HepG2 (cell line): ENCODE results near the gene UNCX. TPM values are rescaled to one million over a fixed set of nuclear protein-coding genes. Genes with fewer than 3 reads are reported as not detected.
"Not testable (repeated sequence)": the region's sequence is repeated elsewhere in the genome, so short reads cannot be mapped to it uniquely, and the experiment has no call there.

ENCODE experiments used
- ATAC-seq: fragments of 200-7000 bp; cut with Tn5 transposase; 3 replicates; pipeline ENCODE4 v1.9.1; 2020; ENCODE audit warnings: mild to moderate bottlenecking, moderate library complexity
- BruUV-seq: library from RNA; stranded (reverse); fragments of 400-500 nt; replicated peaks from 2 replicates; lab custom pipeline; 2021; lab: Mats Ljungman, UMichigan
- CTCF ChIA-PET: fragments of 300-600 bp; formaldehyde crosslinking; extraction: SDS; loops from one replicate; lab custom pipeline; 2021; ENCODE audit warnings: low total read pairs, inconsistent platforms, low intra/inter-chr PET ratio; lab: Yijun Ruan, JAX
- POLR2A ChIA-PET: fragments of 350-600 bp; sonication (Branson Sonifier 250); formaldehyde crosslinking; loops from one replicate; lab custom pipeline; 2020; ENCODE audit warnings: antibody characterized with exemption, inconsistent platforms; lab: Yijun Ruan, JAX
- DNase-seq: peaks from one replicate; pipeline ENCODE4 v3.0.0-alpha.2; 2015; ENCODE audit warnings: low spot score
- FAIRE-seq: peaks from 3 replicates; lab custom pipeline; 2011; peaks lifted over from hg19 to GRCh38; lab: Jason Lieb, UNC
- H2AFZ ChIP-seq: one replicate; pipeline ENCODE4 v1.6.1; 2011; ENCODE audit warnings: low read length, inconsistent platforms
- H3K27ac ChIP-seq: fragments of 300-600 bp; 3 replicates; pipeline ENCODE4 v1.8.0; 2011; ENCODE audit warnings: mixed run types, mild to moderate bottlenecking, mixed read lengths, low read length, inconsistent platforms; ENCODE audit not compliant: insufficient read depth; ENCODE audit errors: extremely low read length
- H3K27me3 ChIP-seq, 2 experiments: fragments of 200-600 bp in 1 of 2; 2 replicates in 1 of 2; 3 replicates in 1 of 2; pipeline versions ENCODE4 v1.6.0 to v1.8.0; 2011; ENCODE audit warnings: low read length in 2 of 2, mild to moderate bottlenecking in 2 of 2, moderate library complexity in 2 of 2, inconsistent platforms in 1 of 2; ENCODE audit not compliant: insufficient read depth in 2 of 2, control insufficient read depth in 1 of 2
- H3K36me3 ChIP-seq, 2 experiments: fragments of 200-600 bp in 1 of 2; replicated peaks in 1 of 2; 2 replicates in 1 of 2; 3 replicates in 1 of 2; pipeline versions ENCODE4 v1.5.1 to v1.8.0; 2011; ENCODE audit warnings: low read length in 2 of 2, inconsistent platforms in 1 of 2; ENCODE audit not compliant: insufficient read depth in 2 of 2, control insufficient read depth in 1 of 2
- H3K4me1 ChIP-seq: 2 replicates; pipeline ENCODE4 v1.5.1; 2012; ENCODE audit warnings: low read length, inconsistent platforms; ENCODE audit not compliant: insufficient read depth
- H3K4me2 ChIP-seq: 2 replicates; pipeline ENCODE4 v1.6.0; 2011; ENCODE audit warnings: low read depth, low read length, inconsistent platforms
- H3K4me3 ChIP-seq, 3 experiments: fragments of 200-600 bp in 1 of 3; sonication (generic), shearing (Covaris generic) in 1 of 3; replicated peaks in 1 of 3; 2 replicates each; pipeline ENCODE4 v1.5.1; 2011 to 2016; ENCODE audit warnings: low read length in 3 of 3, inconsistent platforms in 2 of 3, low read depth in 2 of 3, mild to moderate bottlenecking in 2 of 3, control low read depth in 1 of 3, mixed read lengths in 1 of 3; ENCODE audit not compliant: insufficient read depth in 1 of 3
- H3K79me2 ChIP-seq: one replicate; pipeline ENCODE4 v1.6.1; 2011; ENCODE audit warnings: low read length, inconsistent platforms; ENCODE audit not compliant: insufficient read depth
- H3K9ac ChIP-seq: 2 replicates; pipeline ENCODE4 v1.6.0; 2011; ENCODE audit warnings: mild to moderate bottlenecking, low read depth, low read length, inconsistent platforms; ENCODE audit not compliant: insufficient read depth
- H3K9me3 ChIP-seq: 2 replicates; pipeline ENCODE4 v1.5.1; 2012; ENCODE audit warnings: mild to moderate bottlenecking, low read length
- H4K20me1 ChIP-seq: 2 replicates; pipeline ENCODE4 v1.6.0; 2011; ENCODE audit warnings: inconsistent platforms, mild to moderate bottlenecking, low read length, moderate library complexity; ENCODE audit not compliant: insufficient read depth
- AGO1 ChIP-seq: fragments of 200-400 bp; formaldehyde crosslinking; IDR thresholded peaks from 2 replicates; pipeline ENCODE4 v1.6.1; 2017; ENCODE audit warnings: mild to moderate bottlenecking, low read depth, low read length, moderate library complexity; ENCODE audit not compliant: poor library complexity, severe bottlenecking
- CTCF ChIP-seq: sonication (generic); formaldehyde crosslinking; IDR thresholded peaks from 2 replicates; pipeline ENCODE4 v1.5.0; 2020; ENCODE audit warnings: mild to moderate bottlenecking, missing genetic modification reagents, moderate library complexity
- DDIT3 ChIP-seq: sonication (generic); formaldehyde crosslinking; IDR thresholded peaks from 2 replicates; pipeline ENCODE4 v1.4.0; 2020; ENCODE audit warnings: mild to moderate bottlenecking, missing genetic modification reagents
- HNRNPL ChIP-seq: fragments of 200-400 bp; formaldehyde crosslinking; IDR thresholded peaks from 2 replicates; pipeline ENCODE4 v1.6.1; 2017; ENCODE audit warnings: mild to moderate bottlenecking, low read depth, low read length
- MTF2 ChIP-seq: sonication (generic); formaldehyde crosslinking; IDR thresholded peaks from 2 replicates; pipeline ENCODE4 v1.5.0; 2020; ENCODE audit warnings: missing genetic modification reagents, borderline replicate concordance
- MYC ChIP-seq: sonication (generic); formaldehyde crosslinking; IDR thresholded peaks from 2 replicates; pipeline ENCODE4 v1.9.0; 2021; ENCODE audit warnings: missing genetic modification reagents, borderline replicate concordance
- NFIC ChIP-seq: IDR thresholded peaks from 2 replicates; pipeline ENCODE4 v1.6.1; 2012; ENCODE audit warnings: mild to moderate bottlenecking, low read length, inconsistent platforms
- TBP ChIP-seq: sonication (generic); formaldehyde crosslinking; IDR thresholded peaks from 2 replicates; pipeline ENCODE4 v1.5.0; 2020; ENCODE audit warnings: missing genetic modification reagents
- TFE3 ChIP-seq: IDR thresholded peaks from 2 replicates; pipeline ENCODE4 v1.6.1; 2016
- ZBTB43 ChIP-seq: sonication (generic); formaldehyde crosslinking; conservative IDR thresholded peaks from 2 replicates; pipeline ENCODE4 v1.4.0; 2020; ENCODE audit warnings: missing genetic modification reagents
- ZNF234 ChIP-seq: sonication (generic); formaldehyde crosslinking; conservative IDR thresholded peaks from 2 replicates; pipeline ENCODE4 v1.5.1; 2020; ENCODE audit warnings: mild to moderate bottlenecking, missing genetic modification reagents
- ZNF263 ChIP-seq: sonication (generic); formaldehyde crosslinking; IDR thresholded peaks from 2 replicates; pipeline ENCODE4 v1.4.0; 2020; ENCODE audit warnings: missing genetic modification reagents
- ZNF33A ChIP-seq: sonication (generic); formaldehyde crosslinking; IDR thresholded peaks from 2 replicates; pipeline ENCODE4 v1.5.1; 2020; ENCODE audit warnings: missing genetic modification reagents, mild to moderate bottlenecking, moderate library complexity, borderline replicate concordance
- ZNF567 ChIP-seq: sonication (generic); formaldehyde crosslinking; IDR thresholded peaks from 2 replicates; pipeline ENCODE4 v1.8.1; 2023; ENCODE audit warnings: mild to moderate bottlenecking, missing genetic modification reagents, borderline replicate concordance
- ZNF749 ChIP-seq: sonication (generic); formaldehyde crosslinking; IDR thresholded peaks from 2 replicates; pipeline ENCODE4 v1.8.0; 2022; ENCODE audit warnings: mild to moderate bottlenecking, missing genetic modification reagents, moderate library complexity, borderline replicate concordance
- WGBS: methylation state at CpG from one replicate; pipeline ENCODE4 v1.1.6; 2017; ENCODE audit warnings: low lambda C conversion rate; 5-methylcytosine and 5-hydroxymethylcytosine counted together
- in situ Hi-C: cut with HindIII; loops from 2 replicates; pipeline ENCODE4 v1.10.0; 2017; ENCODE audit warnings: low pct_unique_long_range_greater_than_20kb; ENCODE audit not compliant: extremely low pct_ligation_motif_present
- intact Hi-C: fragments of 100-400 bp; cut with micrococcal nuclease; formaldehyde crosslinking; loops from one replicate; pipeline ENCODE4 v1.10.0; 2022; ENCODE audit not compliant: unreplicated experiment
- polyA plus RNA-seq, 8 experiments: library from polyadenylated mRNA; depleted of rRNA in 3 of 8; stranded (reverse) in 7 of 8; unstranded in 1 of 8; fragments of >200 nt; fragmentation: Illumina TruSeq in 4 of 8; extraction: Trizol in 4 of 8; gene quantifications; 2 replicates each; pipeline versions ENCODE4 v1.2.1 to v1.2.3, GENCODE V29; 2011 to 2016; ENCODE audit warnings: low read depth in 4 of 8, missing spikeins in 1 of 8, mixed read lengths in 1 of 8; ENCODE audit not compliant: insufficient read depth in 1 of 8
- total RNA-seq, 5 experiments: library from RNA; depleted of rRNA; stranded (reverse); fragments of >200 nt; fragmentation: Illumina TruSeq; extraction: Trizol; gene quantifications; 2 replicates each; pipeline ENCODE4 v1.2.3, GENCODE V29; 2016; ENCODE audit warnings: low read depth in 1 of 5

UNCX gene
- total and polyA plus RNA-seq, 2 of the 13 experiments (the other 11 are each of a cell fraction or from before 2014, with no cell fraction given): not detected

- TF ChIP-seq TFE3 (CRISPR knock-in tag) (no peak), TBP (CRISPR knock-in tag) (no peak), ZNF33A (no peak), ZNF567 (CRISPR knock-in tag) (no peak), MTF2 (CRISPR knock-in tag) (0 out of 2 replicates have a peak, but pooled peaks have one; percentile 13), AGO1 (no peak), ZNF234 (CRISPR knock-in tag) (no peak), DDIT3 (CRISPR knock-in tag) (no peak), MYC (CRISPR knock-in tag) (no peak), HNRNPL (peak; percentile 84), ZNF749 (CRISPR knock-in tag) (no peak), CTCF (peak; percentile 64), ZNF263 (CRISPR knock-in tag) (0 out of 2 replicates have a peak, but pooled peaks have one; percentile 26), ZBTB43 (CRISPR knock-in tag) (no peak), NFIC (no peak)
- TF ChIP-seq, all 625 proteins: peak for 5
These were observed 38.9 kb upstream of the UNCX start (continued) for GRCh38 chr7:1193593-1194424.

GRCh38 chr7:1196441-1196840, 36.2 kb upstream of the UNCX start:
- H2AFZ ChIP-seq, H3K79me2 ChIP-seq, CTCF ChIA-PET, H3K9me3 ChIP-seq, H3K9ac ChIP-seq, DNase-seq, H3K27ac ChIP-seq, BruUV-seq, H3K4me3 ChIP-seq, H4K20me1 ChIP-seq, POLR2A ChIA-PET, H3K4me1 ChIP-seq, in situ Hi-C loops, intact Hi-C loops, H3K36me3 ChIP-seq, FAIRE-seq, ATAC-seq, H3K4me2 ChIP-seq: not testable (repeated sequence)
- 25% methylated on average over 2 of the region's 4 CpGs for WGBS
- H3K27me3 ChIP-seq: peaks cover 11 to 58% of the 10 kb centered on the region in 2 experiments
